NCI-H1436 treated with DMSO at 0.1 percent for 48 hours (cell line): ENCODE results near the gene PTDSS2.
"Not testable (repeated sequence)": the region's sequence is repeated elsewhere in the genome, so short reads cannot be mapped to it uniquely, and the experiment has no call there.

Source experiments
- DNase-seq: peaks from one replicate; lab custom pipeline; 2025; lab: John Stamatoyannopoulos, UW

The PTDSS2 gene

DNA sequence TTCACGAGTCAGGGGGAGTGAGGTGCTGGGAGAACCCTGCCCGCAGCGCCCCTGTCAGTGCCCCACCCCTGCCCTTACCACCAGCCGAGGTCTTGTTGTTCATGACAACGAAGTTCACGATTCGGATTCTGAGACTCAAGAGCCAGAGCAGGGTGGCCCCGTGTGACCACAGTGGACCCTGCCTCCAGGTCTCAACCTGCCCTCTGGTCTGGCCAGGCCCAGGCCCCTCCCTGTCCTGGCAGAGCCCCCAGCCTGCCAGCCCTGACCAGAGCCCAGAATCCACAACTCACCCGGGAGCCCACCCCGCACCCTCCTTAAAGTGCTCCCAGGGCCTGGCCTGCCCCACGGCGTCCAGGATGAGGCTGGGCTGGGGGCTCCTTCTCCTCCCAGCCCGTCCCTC lies 18.2 kb upstream of the PTDSS2 start:
- DNase-seq: no peak

DNA sequence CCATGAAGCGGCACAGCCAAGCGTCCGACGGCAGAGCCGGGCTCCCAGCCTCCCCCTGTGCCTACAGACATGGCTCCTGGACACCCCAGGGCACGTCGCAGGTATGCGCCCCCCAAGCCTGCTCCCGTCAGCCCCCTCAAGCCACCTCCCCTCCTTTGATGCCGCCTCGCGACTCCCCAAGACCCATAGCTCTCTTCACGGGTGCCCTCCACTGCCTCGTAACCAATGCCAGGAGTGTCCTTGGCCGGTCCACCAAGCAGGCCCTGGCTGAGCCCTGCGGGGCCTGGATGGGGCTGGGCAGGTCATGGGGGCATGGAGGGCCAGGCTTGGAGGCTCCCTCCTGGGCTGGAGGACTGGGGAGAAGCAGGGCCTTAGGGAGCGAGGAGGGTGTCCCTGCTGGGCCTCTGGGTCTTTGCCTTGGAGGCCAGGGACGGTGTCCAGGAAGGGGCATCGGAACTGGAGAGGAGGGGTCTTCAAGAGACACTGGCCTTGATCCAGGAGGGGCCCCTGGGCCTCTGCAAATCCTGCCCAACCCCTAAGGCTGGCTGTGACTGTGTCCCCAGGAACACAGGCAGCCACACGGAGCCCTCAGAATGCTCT lies 17.5 kb upstream of the PTDSS2 start:
- no peak for DNase-seq

- DNase-seq: no peak
Observed at GRCh38 chr11:433111-433510, 17.0 kb upstream of the PTDSS2 start.

- no peak for DNase-seq
Observed at GRCh38 chr11:433641-434040, 16.4 kb upstream of the PTDSS2 start.

DNA sequence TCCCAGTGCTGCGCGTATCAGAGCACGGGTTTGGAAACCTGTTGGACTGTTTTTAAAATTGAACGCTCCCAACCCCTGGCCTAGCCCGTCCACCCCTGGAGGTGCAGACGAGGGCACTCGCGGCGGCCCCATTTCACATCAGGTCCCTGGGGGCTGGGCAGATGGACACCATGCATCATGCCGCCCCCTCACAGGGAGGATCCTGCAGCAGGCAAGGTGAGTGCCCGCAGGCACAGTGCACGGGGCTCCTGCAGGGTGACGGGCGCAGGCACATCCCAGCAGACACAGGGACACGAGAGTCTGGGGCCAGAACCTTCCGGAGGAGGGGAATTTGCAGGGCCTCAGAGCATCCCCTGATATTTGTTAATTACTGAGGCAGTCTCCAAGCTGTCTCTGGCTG lies 15.6 kb upstream of the PTDSS2 start:
- DNase-seq: no peak

DNA sequence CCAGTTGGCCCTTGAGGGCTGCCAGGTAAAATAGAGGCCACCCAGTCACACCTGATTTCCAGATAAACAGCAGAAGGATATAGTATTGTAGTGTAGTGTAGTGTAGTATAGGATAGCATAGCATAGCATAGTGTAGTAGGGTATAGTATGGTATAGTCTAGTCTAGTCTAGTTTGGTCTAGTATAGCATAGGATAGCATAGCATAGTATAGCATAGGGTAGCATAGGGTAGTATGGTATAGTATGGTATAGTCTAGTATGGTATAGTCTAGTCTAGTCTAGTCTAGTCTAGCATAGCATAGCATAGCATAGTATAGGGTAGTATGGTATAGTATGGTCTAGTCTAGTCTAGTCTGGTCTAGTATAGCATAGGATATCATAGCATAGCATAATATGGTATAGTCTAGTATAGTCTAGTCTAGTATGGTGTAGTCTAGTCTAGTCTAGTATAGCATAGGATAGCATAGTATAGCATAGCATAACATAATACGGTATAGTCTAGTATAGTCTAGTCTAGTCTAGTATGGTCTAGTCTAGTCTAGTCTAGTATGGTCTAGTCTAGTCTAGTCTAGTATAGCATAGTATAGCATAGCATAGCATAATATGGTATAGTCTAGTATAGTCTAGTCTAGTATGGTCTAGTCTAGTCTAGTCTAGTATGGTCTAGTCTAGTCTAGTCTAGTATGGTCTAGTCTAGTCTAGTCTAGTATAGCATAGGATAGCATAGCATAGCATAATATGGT lies 14.9 kb upstream of the PTDSS2 start:
- not testable (repeated sequence) for DNase-seq

DNA sequence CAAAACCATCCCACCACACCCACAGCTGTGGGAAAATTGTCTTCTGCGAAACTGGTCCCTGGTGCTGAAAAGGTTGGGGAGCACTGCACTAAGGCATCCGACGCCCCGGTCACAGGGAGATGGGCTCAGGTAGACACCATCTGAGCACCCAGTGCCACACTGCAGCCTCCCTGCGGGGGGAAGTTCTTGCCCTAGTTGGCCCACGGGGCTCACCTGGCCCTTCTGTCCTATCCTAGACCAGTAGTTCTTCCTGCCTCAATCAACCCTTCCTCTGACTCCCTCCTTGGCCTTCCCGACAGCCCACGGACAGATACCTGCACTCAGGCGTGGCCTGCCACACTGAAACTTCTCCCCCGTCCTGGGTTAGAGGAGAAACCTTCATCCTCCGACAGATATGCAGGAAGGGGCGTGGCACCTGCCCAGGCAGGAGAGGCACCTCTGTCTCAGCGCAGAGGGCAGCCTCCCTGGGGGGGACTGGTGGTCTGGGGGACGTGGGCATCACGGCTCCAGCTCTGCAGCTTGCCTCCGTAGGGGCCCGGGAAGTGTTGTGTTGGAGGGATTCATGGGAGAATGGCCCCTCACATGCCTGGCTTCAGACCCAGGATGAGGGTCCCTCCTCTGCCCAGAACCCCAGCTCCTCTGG lies 12.7 kb upstream of the PTDSS2 start:
- DNase-seq: no peak

- DNase-seq: no peak
Observed at GRCh38 chr11:438101-438844, 11.8 kb upstream of the PTDSS2 start.

DNA sequence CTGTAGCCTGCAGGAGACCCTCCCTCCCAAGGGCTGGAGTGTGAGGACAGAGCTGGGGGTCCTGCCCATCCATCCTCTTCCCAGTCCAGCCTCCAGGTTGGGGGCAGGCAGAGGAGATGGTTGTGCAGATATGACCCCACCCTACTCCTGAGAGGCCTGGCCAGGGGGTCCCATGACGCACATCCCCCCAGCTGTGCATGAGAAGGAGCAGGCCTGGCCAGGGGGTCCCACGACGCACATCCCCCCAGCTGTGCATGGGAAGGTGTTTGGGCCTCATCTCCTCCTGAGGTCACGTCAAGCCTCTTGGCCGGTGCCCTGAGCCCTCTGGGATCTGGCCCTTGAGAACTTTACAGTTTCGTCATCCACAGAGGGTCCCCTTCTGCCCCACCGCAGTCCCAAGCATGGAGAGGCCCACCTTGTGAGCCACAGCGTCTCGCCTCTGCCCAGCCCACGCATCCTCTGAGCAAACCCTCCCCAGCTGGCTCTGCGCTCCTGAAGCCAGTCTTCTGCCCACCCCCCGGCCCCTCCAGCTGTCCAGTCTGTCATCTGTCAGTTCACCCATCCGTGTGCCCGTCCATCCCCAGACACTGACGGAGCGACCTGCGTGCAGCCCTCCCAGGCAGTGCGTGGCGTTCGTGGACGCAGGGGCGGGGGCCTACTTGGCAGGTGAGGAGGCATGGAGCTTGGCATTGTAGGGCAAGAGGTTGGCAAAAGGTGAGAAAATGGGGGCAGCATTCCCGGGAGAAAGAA lies 10.6 kb upstream of the PTDSS2 start:
- DNase-seq: no peak

GRCh38 chr11:440065-441042 lies 9.7 kb upstream of the PTDSS2 start:
- DNase-seq: no peak

DNA sequence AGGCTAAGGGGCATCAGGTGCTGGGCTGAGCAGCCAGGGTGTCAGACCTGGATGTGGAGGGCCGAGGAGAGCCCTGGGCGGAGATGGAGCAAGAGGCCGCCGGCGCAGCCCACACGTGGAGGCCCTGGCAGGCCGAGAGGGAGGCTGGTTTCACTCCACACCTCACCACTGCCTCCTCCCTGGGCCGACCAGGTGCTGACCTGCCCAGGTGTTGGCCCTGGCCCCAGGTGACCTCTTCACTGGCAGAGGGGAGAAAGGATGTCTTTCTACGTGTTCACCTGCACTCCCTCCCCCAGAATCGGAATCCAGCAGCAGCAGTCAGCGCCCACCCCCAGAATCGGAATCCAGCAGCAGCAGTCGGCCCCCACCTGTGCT lies 9.0 kb upstream of the PTDSS2 start:
- DNase-seq: no peak

DNA sequence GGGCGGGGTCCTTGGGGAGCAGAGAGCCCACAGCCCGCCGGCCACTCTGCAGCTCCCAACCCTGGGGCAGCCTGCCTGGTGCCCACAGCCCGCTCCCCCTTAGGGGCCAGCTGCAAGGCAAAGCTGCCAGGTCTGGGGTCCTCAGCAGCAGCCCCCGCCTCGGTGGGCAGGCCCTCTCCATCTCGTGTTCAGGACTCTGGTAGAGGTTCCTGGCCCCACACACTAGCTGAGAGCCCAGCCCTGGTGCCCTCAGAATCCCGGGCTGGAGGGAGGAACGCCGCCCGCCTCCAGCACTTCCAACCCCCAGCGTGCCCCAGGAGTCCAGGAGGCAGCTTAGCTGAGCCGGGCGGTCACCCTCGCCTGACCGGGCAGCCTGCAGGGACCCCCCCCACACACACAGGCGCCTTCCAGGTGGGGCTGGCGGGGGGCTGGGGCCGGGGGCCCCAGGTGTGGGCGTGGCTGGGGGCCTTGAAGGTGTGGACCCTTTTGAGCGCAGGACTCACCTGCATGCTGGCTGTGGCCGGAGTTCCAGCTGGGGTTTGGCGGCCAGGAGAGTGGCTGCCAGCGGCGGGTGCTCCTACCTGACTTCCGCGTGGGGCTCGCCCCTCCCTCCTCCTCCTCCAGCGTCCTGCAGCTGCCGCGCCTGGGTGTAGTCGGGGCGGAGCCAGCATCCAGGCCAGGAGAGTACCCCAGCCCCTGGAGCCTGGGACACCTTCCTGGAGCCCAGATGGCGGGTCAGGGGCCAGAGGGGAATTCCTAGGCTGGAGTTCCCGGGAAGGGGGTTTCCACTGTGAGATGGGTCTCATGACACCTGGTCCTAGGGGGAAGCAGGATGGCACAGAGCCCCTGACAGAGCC lies 8.4 kb upstream of the PTDSS2 start, which contains the start of gene ANO9:
Gene ANO9 (minus strand): TSS at position 594 of the 857 bp plus-strand sequence. CDS start 85 bp downstream, at position 509.
- DNase-seq: no peak

DNA sequence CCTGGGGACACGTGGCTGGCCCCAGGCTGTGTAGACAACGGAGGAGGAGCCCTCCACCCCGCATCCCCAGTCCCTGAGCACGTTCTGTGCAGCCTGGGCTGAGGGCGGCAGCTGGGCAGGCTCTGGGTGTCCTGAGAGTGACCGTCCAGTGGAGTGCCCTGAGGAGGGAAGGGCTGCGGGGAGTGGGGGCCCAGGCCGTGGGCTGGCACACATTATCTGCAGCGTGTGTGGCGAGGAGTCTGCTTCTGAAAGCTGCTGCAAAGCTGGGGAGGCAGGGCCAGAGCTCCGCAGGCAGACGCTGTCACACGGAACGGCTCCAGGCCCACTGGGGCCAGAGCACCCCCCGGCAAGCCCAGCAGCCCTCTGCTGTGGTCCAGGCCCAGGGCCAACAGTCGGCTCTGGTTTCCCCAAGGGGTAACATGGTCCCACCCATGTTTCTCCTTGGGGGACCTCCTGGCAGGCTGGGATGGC lies 7.4 kb upstream of the PTDSS2 start:
- no peak for DNase-seq

DNA sequence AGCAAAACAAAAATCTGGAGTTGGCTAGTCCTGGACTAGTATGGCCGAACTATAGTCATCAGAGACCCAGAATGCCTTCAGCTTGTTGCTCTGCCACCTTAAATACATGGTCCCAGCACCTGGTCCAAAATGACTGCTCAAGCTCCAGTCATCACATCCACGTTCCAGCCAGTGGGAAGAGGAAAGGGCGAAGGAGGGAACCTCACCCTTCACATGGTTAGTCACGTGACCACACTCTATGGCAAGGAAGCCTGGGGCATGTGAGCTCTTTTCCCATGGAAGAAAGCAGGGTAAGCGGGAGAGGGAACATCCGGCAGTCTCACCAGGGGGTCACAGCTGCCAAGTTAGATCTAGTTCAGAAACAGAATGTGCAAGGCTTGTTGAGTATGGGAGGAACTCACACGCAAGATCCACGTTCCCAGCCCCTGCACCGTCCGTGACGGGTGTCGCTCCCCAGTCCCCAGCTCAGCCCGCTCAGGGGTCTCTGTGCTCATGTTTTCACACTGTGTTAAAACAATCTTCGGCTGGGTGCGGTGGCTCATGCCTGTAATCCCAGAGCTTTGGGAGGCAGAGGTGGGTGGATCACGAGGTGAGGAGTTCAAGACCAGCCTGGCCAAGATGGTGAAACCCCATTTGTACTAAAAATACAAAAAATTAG lies 6.4 kb upstream of the PTDSS2 start:
- DNase-seq: no peak

DNA sequence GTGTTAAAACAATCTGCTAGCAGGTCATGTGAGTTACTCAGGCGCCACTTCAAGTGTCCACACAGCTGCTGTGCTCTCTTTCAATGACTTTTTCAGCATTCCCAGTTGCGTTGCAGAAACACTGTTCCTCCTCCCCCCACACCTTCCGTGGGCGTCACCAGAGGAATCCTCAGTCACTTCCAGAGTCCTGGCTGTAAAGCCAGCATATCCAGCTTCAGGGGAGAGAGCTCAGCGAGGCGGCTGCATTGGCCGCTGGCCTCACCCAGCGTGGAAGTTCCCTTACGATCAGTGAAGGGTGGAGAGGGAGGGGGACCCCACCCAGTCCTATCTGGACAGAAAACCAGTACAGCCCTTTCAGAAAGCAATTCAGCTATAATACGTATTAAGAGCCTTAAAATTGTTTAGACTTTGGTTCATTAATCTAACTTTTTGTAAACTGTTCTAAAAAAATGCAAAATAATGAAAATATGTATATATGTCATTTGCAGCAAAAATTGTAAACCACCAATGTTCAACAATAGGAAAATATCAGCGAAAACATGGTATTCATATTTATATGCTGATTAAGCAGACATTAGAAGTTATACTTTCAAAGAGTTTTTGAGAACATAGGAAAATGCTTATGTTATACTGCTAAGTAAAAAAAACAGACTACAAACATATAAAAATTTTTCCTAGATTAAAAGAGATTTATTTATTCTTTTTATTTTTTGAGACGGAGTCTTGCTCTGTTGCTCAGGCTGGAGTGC lies 5.5 kb upstream of the PTDSS2 start:
- no peak for DNase-seq

DNA sequence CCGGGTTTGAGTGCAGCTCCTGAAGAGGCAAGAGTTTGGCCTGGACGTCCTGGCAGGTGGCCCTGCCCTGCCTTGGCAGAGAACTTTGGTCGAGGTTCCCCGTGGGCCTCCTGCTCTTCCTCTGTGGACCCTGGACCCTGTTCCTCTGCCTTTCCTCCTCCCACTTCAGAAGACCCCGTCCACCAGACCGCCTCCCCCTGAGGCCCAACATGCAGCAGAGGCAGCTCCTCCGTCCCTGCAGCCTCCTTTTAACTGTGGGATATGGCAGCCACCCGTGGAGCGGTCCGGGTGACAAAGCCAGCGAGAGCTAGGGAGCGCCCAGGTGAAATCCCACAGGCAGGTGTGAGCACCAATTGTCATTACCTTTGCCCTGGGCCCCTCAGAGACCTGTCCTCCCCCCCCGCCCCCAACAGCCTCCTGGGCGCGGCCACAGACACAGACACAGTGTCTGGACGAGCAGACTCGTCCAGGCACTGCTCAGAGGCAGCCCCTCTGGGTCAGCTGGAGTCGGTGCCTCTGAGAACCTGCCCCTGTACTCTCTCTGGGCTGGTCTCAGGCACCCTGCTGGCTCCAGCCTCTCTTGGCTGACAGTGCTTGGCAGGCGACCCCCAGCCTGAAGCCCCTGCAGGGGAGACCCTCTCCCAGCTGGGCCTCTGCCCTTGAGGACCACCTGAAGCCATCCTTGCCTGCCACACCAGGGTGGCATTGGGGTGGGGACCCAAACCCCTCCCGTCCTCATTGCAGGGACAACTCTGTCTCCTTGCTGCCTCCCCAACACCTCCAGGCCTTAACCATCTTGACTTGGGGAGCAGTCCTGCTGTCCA lies 4.1 kb upstream of the PTDSS2 start:
- no peak for DNase-seq

GRCh38 chr11:446891-447290 lies 3.2 kb upstream of the PTDSS2 start:
- DNase-seq: no peak
